ENCODE measurements around the gene DPP6.

Gene DPP6

DNA sequence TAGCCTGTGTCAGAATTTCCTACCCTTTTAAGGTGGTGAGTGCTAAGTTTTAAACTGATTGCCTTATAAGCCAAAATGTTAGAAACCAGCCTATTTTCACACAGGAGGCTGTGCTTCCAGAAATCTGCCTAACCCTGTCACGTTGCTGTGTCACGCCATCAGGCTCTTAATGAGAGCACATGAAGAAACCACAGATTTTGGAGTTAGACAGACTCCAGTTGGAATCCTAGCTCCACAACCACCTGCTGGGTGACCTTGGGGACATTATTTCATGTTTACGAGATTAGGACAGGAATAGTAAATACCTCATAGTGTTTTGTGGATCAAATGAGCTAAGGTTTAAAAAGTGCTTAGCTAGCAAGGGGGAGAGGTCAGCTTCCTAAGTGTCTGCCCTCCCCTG is 321.8 kb downstream of the DPP6 start:
- Histone ChIP-seq H3K9ac (ENCODE audit: low read depth, low read length, poor library complexity, severe bottlenecking) (no peak overlapping the region), H3K9me2 (replicated peaks; ENCODE audit: low read depth, low read length) (no peaks in the 10 kb centered on the region), H3K79me2 (ENCODE audit: insufficient read depth, low read length) (no peaks in the 10 kb centered on the region), H3F3A (ENCODE audit: low read depth) (no peaks in the 10 kb centered on the region), H3K4me3 (ENCODE audit: low read length, poor library complexity, severe bottlenecking) (no peak overlapping the region), H3K9me3 (ENCODE audit: insufficient read depth, low read depth, low read length) (0 out of 2 replicates have a peak, but pooled peaks cover 2% of the 10 kb centered on the region), H3K27me3 (ENCODE audit: insufficient read depth, low read length, poor library complexity, severe bottlenecking) (no peaks in the 10 kb centered on the region), H4K20me1 (ENCODE audit: insufficient read depth, low read length, poor library complexity, severe bottlenecking) (no peaks in the 10 kb centered on the region), H3K4me1 (ENCODE audit: insufficient read depth, low read length, poor library complexity, severe bottlenecking) (no peaks in the 10 kb centered on the region), H3K4me2 (ENCODE audit: low read depth, low read length, poor library complexity, severe bottlenecking) (no peak overlapping the region), H2AFZ (ENCODE audit: low read length) (no peak overlapping the region), H3K36me3 (ENCODE audit: insufficient read depth, low read length) (no peaks in the 10 kb centered on the region)
- TF ChIP-seq EZH2phosphoT487 (IDR thresholded peaks at IDR 0.05; ENCODE audit: borderline replicate concordance): no peak
- TF ChIP-seq, protein P1, sequence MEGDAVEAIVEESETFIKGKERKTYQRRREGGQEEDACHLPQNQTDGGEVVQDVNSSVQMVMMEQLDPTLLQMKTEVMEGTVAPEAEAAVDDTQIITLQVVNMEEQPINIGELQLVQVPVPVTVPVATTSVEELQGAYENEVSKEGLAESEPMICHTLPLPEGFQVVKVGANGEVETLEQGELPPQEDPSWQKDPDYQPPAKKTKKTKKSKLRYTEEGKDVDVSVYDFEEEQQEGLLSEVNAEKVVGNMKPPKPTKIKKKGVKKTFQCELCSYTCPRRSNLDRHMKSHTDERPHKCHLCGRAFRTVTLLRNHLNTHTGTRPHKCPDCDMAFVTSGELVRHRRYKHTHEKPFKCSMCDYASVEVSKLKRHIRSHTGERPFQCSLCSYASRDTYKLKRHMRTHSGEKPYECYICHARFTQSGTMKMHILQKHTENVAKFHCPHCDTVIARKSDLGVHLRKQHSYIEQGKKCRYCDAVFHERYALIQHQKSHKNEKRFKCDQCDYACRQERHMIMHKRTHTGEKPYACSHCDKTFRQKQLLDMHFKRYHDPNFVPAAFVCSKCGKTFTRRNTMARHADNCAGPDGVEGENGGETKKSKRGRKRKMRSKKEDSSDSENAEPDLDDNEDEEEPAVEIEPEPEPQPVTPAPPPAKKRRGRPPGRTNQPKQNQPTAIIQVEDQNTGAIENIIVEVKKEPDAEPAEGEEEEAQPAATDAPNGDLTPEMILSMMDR (conservative IDR thresholded peaks at IDR 0.05; ENCODE audit: low read length): no peak

DNA sequence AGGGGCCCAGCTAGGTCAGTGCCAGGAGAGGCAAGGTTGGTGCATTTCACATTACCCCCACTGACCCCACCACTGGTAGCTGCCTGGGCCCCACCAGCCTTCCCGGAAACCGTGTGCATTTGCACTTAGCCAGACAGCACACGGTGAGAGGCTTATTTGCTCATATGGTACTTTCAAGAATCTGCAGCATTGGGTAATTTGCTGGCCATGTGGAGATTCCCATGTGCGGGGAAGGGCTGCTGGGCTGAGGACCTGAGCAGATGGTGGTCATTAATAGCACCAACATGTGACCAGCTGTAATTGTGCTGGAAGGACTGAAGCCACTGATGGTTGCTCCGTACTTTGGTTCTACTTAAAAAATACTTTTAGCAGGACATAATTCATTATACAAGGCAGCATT is 323.8 kb downstream of the DPP6 start:
- Histone ChIP-seq H3K9me3 (ENCODE audit: insufficient read depth, low read depth, low read length) (0 out of 2 replicates have a peak, but pooled peaks cover 2% of the 10 kb centered on the region), H3K9me2 (replicated peaks; ENCODE audit: low read depth, low read length) (no peaks in the 10 kb centered on the region), H3K79me2 (ENCODE audit: insufficient read depth, low read length) (no peaks in the 10 kb centered on the region), H3K9ac (ENCODE audit: low read depth, low read length, poor library complexity, severe bottlenecking) (no peak overlapping the region), H3K4me1 (ENCODE audit: insufficient read depth, low read length, poor library complexity, severe bottlenecking) (no peaks in the 10 kb centered on the region), H3K4me3 (ENCODE audit: low read length, poor library complexity, severe bottlenecking) (no peak overlapping the region), H2AFZ (ENCODE audit: low read length) (no peak overlapping the region), H3K27me3 (ENCODE audit: insufficient read depth, low read length, poor library complexity, severe bottlenecking) (no peaks in the 10 kb centered on the region), H3K4me2 (ENCODE audit: low read depth, low read length, poor library complexity, severe bottlenecking) (no peak overlapping the region), H3K36me3 (ENCODE audit: insufficient read depth, low read length) (no peaks in the 10 kb centered on the region), H3F3A (ENCODE audit: low read depth) (no peaks in the 10 kb centered on the region), H4K20me1 (ENCODE audit: insufficient read depth, low read length, poor library complexity, severe bottlenecking) (no peaks in the 10 kb centered on the region)
- TF ChIP-seq, protein P1 (conservative IDR thresholded peaks at IDR 0.05; ENCODE audit: low read length): no peak

DNA sequence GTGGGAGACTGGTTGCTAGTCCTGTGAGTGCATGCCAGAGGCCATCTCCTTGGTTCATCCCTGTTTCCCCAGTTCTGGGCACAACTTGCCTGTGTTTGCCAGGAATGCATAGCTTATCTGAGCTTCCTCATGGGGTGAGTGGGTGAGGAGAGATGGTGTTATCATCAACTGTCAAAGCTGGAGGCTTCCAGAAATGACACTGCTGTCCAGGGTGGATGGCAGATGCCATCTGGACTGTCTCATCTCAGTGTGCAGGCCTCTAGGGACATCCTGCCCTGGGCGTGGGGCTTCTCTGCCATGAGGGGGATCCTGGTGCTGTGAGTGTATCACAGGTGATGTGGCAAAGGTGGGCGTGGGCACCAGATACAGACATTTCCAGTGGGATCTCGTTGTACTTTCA is 328.6 kb downstream of the DPP6 start:
- Histone ChIP-seq H3K4me3 (ENCODE audit: low read length, poor library complexity, severe bottlenecking) (no peak overlapping the region), H3K79me2 (ENCODE audit: insufficient read depth, low read length) (no peaks in the 10 kb centered on the region), H3K4me2 (ENCODE audit: low read depth, low read length, poor library complexity, severe bottlenecking) (no peak overlapping the region), H3F3A (ENCODE audit: low read depth) (no peaks in the 10 kb centered on the region), H3K9me3 (ENCODE audit: insufficient read depth, low read depth, low read length) (peaks cover 3% of the 10 kb centered on the region; the same call in 1 of the 2 replicates), H3K27me3 (ENCODE audit: insufficient read depth, low read length, poor library complexity, severe bottlenecking) (no peaks in the 10 kb centered on the region), H4K20me1 (ENCODE audit: insufficient read depth, low read length, poor library complexity, severe bottlenecking) (no peaks in the 10 kb centered on the region), H3K4me1 (ENCODE audit: insufficient read depth, low read length, poor library complexity, severe bottlenecking) (no peaks in the 10 kb centered on the region), H3K36me3 (ENCODE audit: insufficient read depth, low read length) (no peaks in the 10 kb centered on the region), H2AFZ (ENCODE audit: low read length) (no peak overlapping the region), H3K9ac (ENCODE audit: low read depth, low read length, poor library complexity, severe bottlenecking) (no peak overlapping the region), H3K9me2 (replicated peaks; ENCODE audit: low read depth, low read length) (no peaks in the 10 kb centered on the region)
- TF ChIP-seq EZH2phosphoT487 (IDR thresholded peaks at IDR 0.05; ENCODE audit: borderline replicate concordance): no peak
- TF ChIP-seq, protein P1 (conservative IDR thresholded peaks at IDR 0.05; ENCODE audit: low read length): no peak

Measured in Loucy (cell line).